ENCODE results near the gene ROR1.

ROR1 gene

DNA sequence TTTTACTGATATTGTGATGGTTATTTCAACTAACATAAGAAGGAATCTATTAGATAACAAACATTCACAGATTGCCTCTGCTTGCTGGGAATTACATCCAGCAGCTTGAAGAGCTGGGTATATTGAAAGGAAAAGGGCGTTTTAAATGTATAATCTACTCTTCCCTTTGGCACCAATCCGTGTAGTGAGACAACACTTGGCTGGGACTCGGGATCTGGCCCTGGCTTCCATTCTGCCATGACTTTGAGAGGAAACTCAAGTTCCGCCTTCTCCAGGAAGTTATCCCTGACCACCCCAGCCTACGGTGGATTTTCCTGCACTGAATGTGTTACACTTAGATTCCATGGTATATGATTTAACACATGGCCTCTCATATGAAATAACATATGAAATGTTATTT is 342.7 kb downstream of the ROR1 start:
- H3K36me3 ChIP-seq (ENCODE audit: control insufficient read depth, insufficient read depth, low read length): no peaks in the 10 kb centered on the region
- H3K27me3 ChIP-seq (ENCODE audit: control insufficient read depth, insufficient read depth, low read length): no peaks in the 10 kb centered on the region
- no peak overlapping the region for H3K9ac ChIP-seq (ENCODE audit: low read depth, low read length)
- H3K9me3 ChIP-seq (ENCODE audit: control insufficient read depth, insufficient read depth, low read length): no peaks in the 10 kb centered on the region
- no peak overlapping the region for H3K4me3 ChIP-seq (ENCODE audit: low read depth, low read length)
- peaks cover 2% of the 10 kb centered on the region for H3K4me1 ChIP-seq (ENCODE audit: control insufficient read depth, insufficient read depth, low read length)

DNA sequence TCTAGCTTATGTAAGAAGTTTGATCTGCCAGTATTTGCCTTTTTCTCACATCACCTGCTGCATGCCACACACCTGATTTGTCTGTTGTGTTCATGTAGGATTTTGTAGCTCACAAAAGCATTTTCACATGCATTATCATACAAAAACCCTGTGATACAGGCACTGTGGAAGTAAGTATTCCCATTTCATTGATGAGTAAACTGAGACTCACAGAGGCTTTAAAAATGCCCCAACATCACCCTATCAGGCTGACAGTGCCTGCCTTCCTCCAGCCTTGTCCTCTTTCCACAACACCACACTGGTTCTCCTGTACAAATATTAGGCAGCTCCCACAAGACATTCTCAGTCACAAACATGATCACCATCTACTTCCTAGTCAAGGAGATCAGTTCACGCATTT is 343.7 kb downstream of the ROR1 start:
- Histone ChIP-seq H3K27me3 (ENCODE audit: control insufficient read depth, insufficient read depth, low read length) (no peaks in the 10 kb centered on the region), H3K9ac (ENCODE audit: low read depth, low read length) (no peak overlapping the region), H3K36me3 (ENCODE audit: control insufficient read depth, insufficient read depth, low read length) (no peaks in the 10 kb centered on the region), H3K4me3 (ENCODE audit: low read depth, low read length) (no peak overlapping the region), H3K4me1 (ENCODE audit: control insufficient read depth, insufficient read depth, low read length) (no peaks in the 10 kb centered on the region), H3K9me3 (ENCODE audit: control insufficient read depth, insufficient read depth, low read length) (no peaks in the 10 kb centered on the region)

DNA sequence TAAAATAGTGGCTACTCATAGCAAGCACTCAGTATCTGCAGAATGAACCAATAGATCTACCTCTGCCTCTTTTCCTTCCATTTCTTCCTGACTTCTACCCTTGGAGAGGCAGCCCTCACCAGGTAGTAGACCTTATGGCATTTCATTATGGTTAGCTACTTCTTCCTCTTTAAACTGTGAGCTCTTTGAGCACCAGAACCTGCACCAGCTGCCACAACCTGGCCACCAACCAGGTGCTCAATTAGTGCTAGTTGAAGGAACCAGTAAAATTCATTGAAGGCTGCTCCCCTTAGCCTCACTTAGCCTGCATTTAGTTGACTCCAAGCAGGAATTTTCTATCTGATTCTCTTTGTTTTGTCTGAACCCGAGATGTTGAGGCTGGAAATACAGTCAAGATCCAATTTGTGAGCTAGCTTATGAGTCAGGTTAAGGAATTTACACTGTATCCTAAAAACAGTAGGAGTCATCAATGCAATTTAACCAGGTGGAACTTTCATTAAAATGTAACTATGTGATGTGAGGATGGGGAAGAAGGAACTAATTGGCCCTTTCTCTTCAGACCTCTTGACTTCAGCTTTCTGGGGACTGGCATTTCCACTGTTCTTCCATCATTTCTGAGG is 348.1 kb downstream of the ROR1 start:
- no peaks in the 10 kb centered on the region for H3K4me1 ChIP-seq (ENCODE audit: control insufficient read depth, insufficient read depth, low read length)
- H3K36me3 ChIP-seq (ENCODE audit: control insufficient read depth, insufficient read depth, low read length): no peaks in the 10 kb centered on the region
- no peaks in the 10 kb centered on the region for H3K27me3 ChIP-seq (ENCODE audit: control insufficient read depth, insufficient read depth, low read length)
- H3K4me3 ChIP-seq (ENCODE audit: low read depth, low read length): no peak overlapping the region
- H3K9me3 ChIP-seq (ENCODE audit: control insufficient read depth, insufficient read depth, low read length): no peaks in the 10 kb centered on the region
- H3K9ac ChIP-seq (ENCODE audit: low read depth, low read length): no peak overlapping the region

DNA sequence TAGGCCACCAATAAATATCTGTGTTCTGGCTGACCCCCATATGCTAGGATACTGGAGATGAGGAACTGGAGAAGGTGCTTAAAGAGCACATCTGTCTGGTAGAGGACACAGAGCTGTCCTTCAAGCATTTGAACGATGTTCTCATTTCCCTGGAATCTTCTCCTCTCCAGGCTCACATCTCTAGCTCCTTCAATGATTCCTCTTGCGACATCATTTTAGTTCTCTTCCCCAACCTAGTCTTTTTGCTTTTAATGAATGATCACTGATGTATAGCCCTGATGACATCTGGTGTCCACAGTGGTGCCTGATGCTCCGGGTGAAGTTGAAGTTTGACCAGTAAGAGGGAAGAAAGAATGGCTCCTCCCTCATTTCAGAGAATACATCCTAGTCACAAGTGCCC is 348.8 kb downstream of the ROR1 start:
- Histone ChIP-seq H3K9me3 (ENCODE audit: control insufficient read depth, insufficient read depth, low read length) (no peaks in the 10 kb centered on the region), H3K4me3 (ENCODE audit: low read depth, low read length) (no peak overlapping the region), H3K4me1 (ENCODE audit: control insufficient read depth, insufficient read depth, low read length) (no peaks in the 10 kb centered on the region), H3K27me3 (ENCODE audit: control insufficient read depth, insufficient read depth, low read length) (no peaks in the 10 kb centered on the region), H3K36me3 (ENCODE audit: control insufficient read depth, insufficient read depth, low read length) (no peaks in the 10 kb centered on the region), H3K9ac (ENCODE audit: low read depth, low read length) (no peak overlapping the region)

DNA sequence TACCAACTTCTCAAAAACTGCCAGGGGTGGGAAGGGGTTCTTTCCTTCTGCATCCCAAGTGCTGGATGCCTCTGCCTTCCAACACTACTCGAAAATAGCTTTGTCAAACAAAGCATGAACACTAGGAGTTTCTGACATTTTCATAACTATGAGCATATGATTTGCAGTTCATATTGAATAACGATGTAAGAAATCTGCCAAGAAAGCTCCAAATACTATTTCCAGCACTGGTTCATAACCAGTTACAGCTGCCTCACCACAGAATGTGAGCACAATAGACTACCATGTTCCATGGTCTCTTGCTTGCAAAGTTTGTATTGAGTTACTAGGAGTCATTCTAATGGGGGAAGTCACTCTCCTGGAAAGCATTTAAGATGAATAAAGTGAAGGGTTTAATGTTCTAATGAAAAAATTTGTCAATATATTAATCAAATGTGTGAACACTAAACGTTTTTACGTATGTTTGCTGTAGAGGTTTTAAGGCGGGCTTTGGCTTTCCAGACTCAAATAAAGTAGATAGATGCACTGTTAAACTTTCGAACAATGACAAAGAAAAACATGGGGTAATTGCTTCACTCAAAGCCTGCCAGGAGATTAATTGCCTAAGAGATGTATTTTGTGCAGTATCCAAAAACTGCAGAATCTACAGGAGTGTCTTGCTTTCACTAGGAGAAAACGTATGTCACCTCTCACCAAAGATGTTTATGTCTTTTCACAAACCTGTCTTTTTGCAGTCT is 351.1 kb downstream of the ROR1 start:
- no peaks in the 10 kb centered on the region for H3K4me1 ChIP-seq (ENCODE audit: control insufficient read depth, insufficient read depth, low read length)
- no peak overlapping the region for H3K9ac ChIP-seq (ENCODE audit: low read depth, low read length)
- H3K4me3 ChIP-seq (ENCODE audit: low read depth, low read length): no peak overlapping the region
- H3K36me3 ChIP-seq (ENCODE audit: control insufficient read depth, insufficient read depth, low read length): no peaks in the 10 kb centered on the region
- no peaks in the 10 kb centered on the region for H3K27me3 ChIP-seq (ENCODE audit: control insufficient read depth, insufficient read depth, low read length)
- no peaks in the 10 kb centered on the region for H3K9me3 ChIP-seq (ENCODE audit: control insufficient read depth, insufficient read depth, low read length)

DNA sequence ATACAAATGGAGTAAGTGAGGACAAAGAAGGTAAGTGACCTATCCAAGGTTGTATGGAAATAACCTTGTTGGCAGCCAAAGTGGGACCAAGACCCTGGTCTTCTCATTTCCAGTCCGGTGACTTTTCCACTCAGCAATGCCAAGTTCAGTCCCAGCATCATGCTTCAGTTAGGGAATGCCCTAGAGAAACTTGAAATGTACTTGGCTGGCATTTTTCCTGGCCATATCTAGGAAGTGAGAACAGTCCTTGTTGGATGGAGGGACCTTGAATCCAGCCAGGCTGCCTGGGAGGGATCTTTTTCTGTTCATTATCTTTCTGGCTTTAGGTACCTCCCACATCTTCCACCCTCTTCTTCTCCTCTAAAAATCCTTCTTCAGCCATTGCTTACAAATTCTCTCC is 352.8 kb downstream of the ROR1 start:
- Histone ChIP-seq H3K9me3 (ENCODE audit: control insufficient read depth, insufficient read depth, low read length) (no peaks in the 10 kb centered on the region), H3K27me3 (ENCODE audit: control insufficient read depth, insufficient read depth, low read length) (no peaks in the 10 kb centered on the region), H3K36me3 (ENCODE audit: control insufficient read depth, insufficient read depth, low read length) (no peaks in the 10 kb centered on the region), H3K9ac (ENCODE audit: low read depth, low read length) (no peak overlapping the region), H3K4me1 (ENCODE audit: control insufficient read depth, insufficient read depth, low read length) (no peaks in the 10 kb centered on the region), H3K4me3 (ENCODE audit: low read depth, low read length) (no peak overlapping the region)

DNA sequence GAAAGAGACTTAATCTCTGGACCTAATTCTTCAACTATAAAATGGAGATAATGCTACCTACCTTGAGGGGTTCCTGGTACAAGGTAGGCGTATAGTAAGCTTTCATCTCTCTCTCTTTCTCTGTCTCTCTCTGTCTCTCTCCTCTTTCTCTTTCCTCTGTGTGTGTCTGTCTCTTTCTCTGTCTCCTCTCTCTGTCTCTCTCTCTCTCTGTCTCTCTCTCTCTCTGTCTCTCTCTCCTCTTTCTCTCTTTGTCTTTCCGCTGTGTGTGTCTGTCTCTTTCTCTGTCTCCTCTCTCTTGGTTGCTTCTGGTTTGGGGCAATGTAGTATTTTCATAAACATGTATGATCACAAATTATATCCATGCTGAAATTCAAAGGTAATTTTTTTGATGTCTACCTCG is 353.5 kb downstream of the ROR1 start:
- H3K4me3 ChIP-seq (ENCODE audit: low read depth, low read length): no peak overlapping the region

DNA sequence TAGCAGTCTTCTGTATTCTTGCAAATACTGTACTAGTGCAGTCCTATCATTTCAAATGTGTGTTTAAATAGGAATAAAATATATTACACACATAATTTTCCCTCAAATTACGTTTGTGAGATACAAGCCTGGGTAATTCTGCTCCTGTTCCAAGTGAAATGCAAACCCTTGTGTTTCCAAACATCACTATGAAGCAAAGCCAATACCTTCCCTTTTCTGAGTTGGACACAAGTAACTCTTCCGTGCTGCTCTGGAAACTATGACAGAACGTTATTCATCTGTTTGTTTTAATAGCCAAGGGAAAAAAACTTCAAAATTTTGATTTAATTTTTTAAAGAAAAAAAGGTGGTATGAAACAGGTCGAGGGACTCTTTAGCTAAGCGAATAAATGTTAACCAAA is 355.9 kb downstream of the ROR1 start:
- no peak overlapping the region for H3K4me3 ChIP-seq (ENCODE audit: low read depth, low read length)
- H3K36me3 ChIP-seq (ENCODE audit: control insufficient read depth, insufficient read depth, low read length): no peaks in the 10 kb centered on the region
- no peaks in the 10 kb centered on the region for H3K4me1 ChIP-seq (ENCODE audit: control insufficient read depth, insufficient read depth, low read length)
- no peak overlapping the region for H3K9ac ChIP-seq (ENCODE audit: low read depth, low read length)
- H3K9me3 ChIP-seq (ENCODE audit: control insufficient read depth, insufficient read depth, low read length): no peaks in the 10 kb centered on the region
- no peaks in the 10 kb centered on the region for H3K27me3 ChIP-seq (ENCODE audit: control insufficient read depth, insufficient read depth, low read length)

More for the DNA sequence above, 353.5 kb downstream of the ROR1 start:
- no peak overlapping the region for H3K9ac ChIP-seq (ENCODE audit: low read depth, low read length)
- H3K27me3 ChIP-seq (ENCODE audit: control insufficient read depth, insufficient read depth, low read length): no peaks in the 10 kb centered on the region
- no peaks in the 10 kb centered on the region for H3K4me1 ChIP-seq (ENCODE audit: control insufficient read depth, insufficient read depth, low read length)
- no peaks in the 10 kb centered on the region for H3K9me3 ChIP-seq (ENCODE audit: control insufficient read depth, insufficient read depth, low read length)
- H3K36me3 ChIP-seq (ENCODE audit: control insufficient read depth, insufficient read depth, low read length): no peaks in the 10 kb centered on the region

DNA sequence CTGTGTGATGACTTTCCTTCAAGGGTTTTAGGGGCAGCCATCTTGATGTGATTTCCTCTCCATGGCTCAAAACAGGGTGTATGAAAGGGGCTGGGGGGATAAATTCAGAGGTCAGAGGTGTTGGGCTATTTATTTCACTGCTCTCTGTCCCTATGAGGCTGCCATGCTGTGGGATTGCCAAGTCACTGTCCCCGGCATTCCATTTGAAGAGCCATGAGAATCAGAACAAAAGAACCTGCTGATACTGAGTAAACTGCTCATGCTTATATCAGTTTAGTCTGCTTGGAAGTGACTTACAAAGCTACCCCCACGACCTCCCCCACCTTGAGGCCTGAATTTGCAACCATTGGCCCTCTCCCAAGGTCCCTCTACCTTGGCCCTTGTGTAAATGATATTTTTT is 357.3 kb downstream of the ROR1 start:
- H3K27me3 ChIP-seq (ENCODE audit: control insufficient read depth, insufficient read depth, low read length): no peaks in the 10 kb centered on the region
- H3K9ac ChIP-seq (ENCODE audit: low read depth, low read length): no peak overlapping the region
- H3K4me3 ChIP-seq (ENCODE audit: low read depth, low read length): no peak overlapping the region
- no peaks in the 10 kb centered on the region for H3K4me1 ChIP-seq (ENCODE audit: control insufficient read depth, insufficient read depth, low read length)
- H3K36me3 ChIP-seq (ENCODE audit: control insufficient read depth, insufficient read depth, low read length): no peaks in the 10 kb centered on the region
- no peaks in the 10 kb centered on the region for H3K9me3 ChIP-seq (ENCODE audit: control insufficient read depth, insufficient read depth, low read length)

DNA sequence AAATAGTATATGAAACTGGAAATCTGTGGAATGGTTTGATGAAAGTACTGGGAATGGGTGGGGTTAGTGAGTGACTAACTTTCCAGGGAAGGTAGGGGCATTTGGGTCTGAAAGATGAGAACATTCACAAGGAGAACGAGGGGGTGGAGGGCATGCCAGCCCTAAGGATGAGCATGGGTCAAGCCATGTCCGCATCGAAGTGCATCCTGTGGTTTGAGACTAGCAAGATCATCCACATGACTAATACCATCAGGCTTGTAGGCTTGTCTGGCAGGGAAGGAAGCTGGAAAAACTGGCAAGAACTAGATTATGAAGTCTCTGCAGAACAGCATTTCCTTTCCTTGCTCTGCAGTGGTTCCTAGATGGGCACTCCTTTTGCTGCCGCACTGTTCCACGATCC is 359.2 kb downstream of the ROR1 start:
- no peaks in the 10 kb centered on the region for H3K9me3 ChIP-seq (ENCODE audit: control insufficient read depth, insufficient read depth, low read length)
- H3K4me3 ChIP-seq (ENCODE audit: low read depth, low read length): no peak overlapping the region
- H3K9ac ChIP-seq (ENCODE audit: low read depth, low read length): no peak overlapping the region
- H3K4me1 ChIP-seq (ENCODE audit: control insufficient read depth, insufficient read depth, low read length): no peaks in the 10 kb centered on the region
- H3K36me3 ChIP-seq (ENCODE audit: control insufficient read depth, insufficient read depth, low read length): no peaks in the 10 kb centered on the region
- no peaks in the 10 kb centered on the region for H3K27me3 ChIP-seq (ENCODE audit: control insufficient read depth, insufficient read depth, low read length)

DNA sequence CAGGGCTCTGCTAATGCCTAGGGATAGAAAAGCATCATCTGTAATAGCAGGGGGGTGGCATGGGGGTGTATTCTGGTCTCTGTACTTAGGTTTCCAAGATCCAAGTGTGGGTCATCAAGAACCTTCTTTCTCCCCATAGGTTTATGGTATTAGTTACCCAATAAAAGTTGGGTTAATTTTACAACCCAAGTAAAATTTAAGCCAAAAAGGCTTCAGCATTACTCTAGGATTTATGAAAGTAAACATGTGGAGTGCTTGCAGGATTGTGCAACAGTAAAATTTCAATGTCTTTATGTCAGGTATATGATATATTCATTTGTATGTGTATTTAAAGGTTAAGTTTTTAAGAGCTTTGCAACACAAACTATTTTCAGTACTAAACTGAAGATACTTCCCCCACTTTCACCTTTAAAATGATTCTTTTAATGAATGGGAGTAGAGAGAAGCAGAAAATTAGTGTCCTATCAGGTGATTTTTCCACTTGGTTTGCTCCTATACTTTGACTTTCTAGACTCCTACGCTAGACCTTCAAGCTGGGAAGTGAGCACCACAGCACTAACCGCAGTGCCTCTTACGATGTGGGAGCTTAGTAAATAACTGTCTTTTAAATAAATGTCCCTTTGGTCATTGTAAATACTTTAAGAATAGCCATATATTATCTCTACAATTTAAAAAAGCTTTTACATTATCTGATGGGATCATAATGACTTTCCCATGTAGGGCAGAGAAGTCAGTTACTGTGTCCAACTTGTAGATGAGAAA is 361.8 kb downstream of the ROR1 start:
- no peak overlapping the region for H3K9ac ChIP-seq (ENCODE audit: low read depth, low read length)
- H3K27me3 ChIP-seq (ENCODE audit: control insufficient read depth, insufficient read depth, low read length): no peaks in the 10 kb centered on the region
- no peak overlapping the region for H3K4me3 ChIP-seq (ENCODE audit: low read depth, low read length)
- no peaks in the 10 kb centered on the region for H3K36me3 ChIP-seq (ENCODE audit: control insufficient read depth, insufficient read depth, low read length)
- no peaks in the 10 kb centered on the region for H3K9me3 ChIP-seq (ENCODE audit: control insufficient read depth, insufficient read depth, low read length)
- H3K4me1 ChIP-seq (ENCODE audit: control insufficient read depth, insufficient read depth, low read length): no peaks in the 10 kb centered on the region

DNA sequence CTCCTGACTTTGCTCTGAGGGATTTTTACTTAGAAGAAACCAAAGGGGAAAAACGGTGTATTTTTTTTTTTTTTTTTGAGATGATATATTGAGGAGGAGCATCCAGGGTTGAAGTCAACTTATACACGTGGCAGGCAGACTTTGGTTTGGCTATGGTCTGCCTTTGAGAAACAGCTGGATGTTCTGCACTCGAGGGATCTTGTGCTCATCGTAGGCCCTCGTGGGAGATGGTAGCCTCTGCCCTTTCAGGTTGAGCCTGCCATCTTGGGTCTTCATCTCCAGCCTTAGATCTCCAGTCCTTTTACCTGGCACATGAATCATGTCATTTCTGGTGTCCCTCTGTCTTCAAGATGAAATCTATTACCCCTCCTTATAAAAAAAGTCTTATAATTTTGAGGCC is 362.5 kb downstream of the ROR1 start:
- no peak overlapping the region for H3K4me3 ChIP-seq (ENCODE audit: low read depth, low read length)
- H3K9me3 ChIP-seq (ENCODE audit: control insufficient read depth, insufficient read depth, low read length): no peaks in the 10 kb centered on the region
- H3K27me3 ChIP-seq (ENCODE audit: control insufficient read depth, insufficient read depth, low read length): no peaks in the 10 kb centered on the region
- no peak overlapping the region for H3K9ac ChIP-seq (ENCODE audit: low read depth, low read length)
- H3K36me3 ChIP-seq (ENCODE audit: control insufficient read depth, insufficient read depth, low read length): no peaks in the 10 kb centered on the region
- H3K4me1 ChIP-seq (ENCODE audit: control insufficient read depth, insufficient read depth, low read length): no peaks in the 10 kb centered on the region
